NK-92 treated with Interleukin-12 subunit alpha and Interleukin-12 subunit beta, amount 100 ng/mL, for 24 hours (cell line): ENCODE results near the gene EPHA2.
A peak's percentile ranks its signal among the peaks of the same experiment; 100 is the strongest.

ENCODE experiments used
- DNase-seq: peaks from one replicate; lab custom pipeline; 2025; lab: John Stamatoyannopoulos, UW

The EPHA2 gene

GRCh38 chr1:16134906-16135305 is 21.0 kb downstream of the EPHA2 start:
- DNase-seq, result no peak

- DNase-seq, result no peak
Observed at GRCh38 chr1:16134066-16134801, 21.6 kb downstream of the EPHA2 start.

- DNase-seq, result no peak
Observed at GRCh38 chr1:16133007-16133961, 22.6 kb downstream of the EPHA2 start.

- no peak for DNase-seq
Observed at GRCh38 chr1:16132325-16132785, 23.5 kb downstream of the EPHA2 start.

- DNase-seq, result no peak
Observed at GRCh38 chr1:16131636-16132324, 24.1 kb downstream of the EPHA2 start.

GRCh38 chr1:16130827-16131226 is 25.0 kb downstream of the EPHA2 start:
- no peak for DNase-seq

GRCh38 chr1:16129921-16130543 is 25.8 kb downstream of the EPHA2 start:
- DNase-seq, result no peak

GRCh38 chr1:16129316-16129715 is 26.6 kb downstream of the EPHA2 start:
- DNase-seq, result no peak

GRCh38 chr1:16128338-16128741 is 27.5 kb downstream of the EPHA2 start:
- no peak for DNase-seq

- DNase-seq, result no peak
Observed at GRCh38 chr1:16127676-16128337, 28.1 kb downstream of the EPHA2 start.

- DNase-seq, result no peak
Observed at GRCh38 chr1:16126743-16127515, 28.9 kb downstream of the EPHA2 start.

- no peak for DNase-seq
Observed at GRCh38 chr1:16126160-16126559, 29.7 kb downstream of the EPHA2 start.

- no peak for DNase-seq
Observed at GRCh38 chr1:16125483-16125882, 30.4 kb downstream of the EPHA2 start.

- no peak for DNase-seq
Observed at GRCh38 chr1:16125088-16125470, 30.8 kb downstream of the EPHA2 start.

- no peak for DNase-seq
Observed at GRCh38 chr1:16124377-16125087, 31.3 kb downstream of the EPHA2 start.

GRCh38 chr1:16122916-16123315 is 33.0 kb downstream of the EPHA2 start:
- DNase-seq, result peak; percentile 85

GRCh38 chr1:16122350-16122881 is 33.5 kb downstream of the EPHA2 start:
- DNase-seq, result no peak

GRCh38 chr1:16120940-16121410 is 34.9 kb downstream of the EPHA2 start:
- DNase-seq, result no peak

- no peak for DNase-seq
Observed at GRCh38 chr1:16120407-16120806, 35.5 kb downstream of the EPHA2 start.

GRCh38 chr1:16119926-16120325 is 35.9 kb downstream of the EPHA2 start:
- no peak for DNase-seq
